Measurements from ENCODE around the gene RASIP1. TPM values are rescaled to one million over a fixed set of nuclear protein-coding genes. Genes with fewer than 3 reads are reported as not detected.

RASIP1 gene
- total RNA-seq, 3 donors from 2014 or later: 7.7 to 28.2 (median 10.7) TPM

DNA sequence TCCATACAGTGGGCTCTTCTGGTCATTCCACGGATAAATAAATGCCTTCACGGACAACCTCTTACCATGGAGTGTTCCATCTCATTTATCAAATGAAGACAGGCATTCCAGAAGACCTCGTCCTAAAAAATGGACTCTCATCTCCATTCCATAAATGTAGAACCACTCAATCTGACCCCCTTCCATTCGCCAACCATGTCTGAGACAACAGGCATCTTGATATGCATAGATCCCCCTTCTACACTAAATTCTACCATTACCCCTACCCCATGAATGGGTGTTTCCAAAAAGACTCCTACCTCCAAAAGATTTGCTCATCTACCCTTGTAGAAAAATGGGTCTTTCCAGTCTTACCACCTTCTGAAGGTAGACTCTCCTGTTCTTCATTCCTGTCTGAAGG, 9.0 kb downstream of the RASIP1 start:
- intact Hi-C loops (cut with DNase I; ENCODE audit: low total_unique reads): no loop called here
- TF ChIP-seq POLR2AphosphoS5 (IDR thresholded peaks at IDR 0.05) (no peak), POLR2A (IDR thresholded peaks at IDR 0.05) (no peak)
- TF ChIP-seq, protein P1, sequence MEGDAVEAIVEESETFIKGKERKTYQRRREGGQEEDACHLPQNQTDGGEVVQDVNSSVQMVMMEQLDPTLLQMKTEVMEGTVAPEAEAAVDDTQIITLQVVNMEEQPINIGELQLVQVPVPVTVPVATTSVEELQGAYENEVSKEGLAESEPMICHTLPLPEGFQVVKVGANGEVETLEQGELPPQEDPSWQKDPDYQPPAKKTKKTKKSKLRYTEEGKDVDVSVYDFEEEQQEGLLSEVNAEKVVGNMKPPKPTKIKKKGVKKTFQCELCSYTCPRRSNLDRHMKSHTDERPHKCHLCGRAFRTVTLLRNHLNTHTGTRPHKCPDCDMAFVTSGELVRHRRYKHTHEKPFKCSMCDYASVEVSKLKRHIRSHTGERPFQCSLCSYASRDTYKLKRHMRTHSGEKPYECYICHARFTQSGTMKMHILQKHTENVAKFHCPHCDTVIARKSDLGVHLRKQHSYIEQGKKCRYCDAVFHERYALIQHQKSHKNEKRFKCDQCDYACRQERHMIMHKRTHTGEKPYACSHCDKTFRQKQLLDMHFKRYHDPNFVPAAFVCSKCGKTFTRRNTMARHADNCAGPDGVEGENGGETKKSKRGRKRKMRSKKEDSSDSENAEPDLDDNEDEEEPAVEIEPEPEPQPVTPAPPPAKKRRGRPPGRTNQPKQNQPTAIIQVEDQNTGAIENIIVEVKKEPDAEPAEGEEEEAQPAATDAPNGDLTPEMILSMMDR (IDR thresholded peaks at IDR 0.05): no peak
- Histone ChIP-seq H3K4me1 (no peaks in the 10 kb centered on the region), H3K36me3 (no peaks in the 10 kb centered on the region), H3K27ac (no peak overlapping the region), H3K4me3 (no peak overlapping the region), H3K27me3 (no peaks in the 10 kb centered on the region), H3K9me3 (no peaks in the 10 kb centered on the region)
- DNase-seq (ENCODE audit: low spot score in 2 of 2): no peak

DNA sequence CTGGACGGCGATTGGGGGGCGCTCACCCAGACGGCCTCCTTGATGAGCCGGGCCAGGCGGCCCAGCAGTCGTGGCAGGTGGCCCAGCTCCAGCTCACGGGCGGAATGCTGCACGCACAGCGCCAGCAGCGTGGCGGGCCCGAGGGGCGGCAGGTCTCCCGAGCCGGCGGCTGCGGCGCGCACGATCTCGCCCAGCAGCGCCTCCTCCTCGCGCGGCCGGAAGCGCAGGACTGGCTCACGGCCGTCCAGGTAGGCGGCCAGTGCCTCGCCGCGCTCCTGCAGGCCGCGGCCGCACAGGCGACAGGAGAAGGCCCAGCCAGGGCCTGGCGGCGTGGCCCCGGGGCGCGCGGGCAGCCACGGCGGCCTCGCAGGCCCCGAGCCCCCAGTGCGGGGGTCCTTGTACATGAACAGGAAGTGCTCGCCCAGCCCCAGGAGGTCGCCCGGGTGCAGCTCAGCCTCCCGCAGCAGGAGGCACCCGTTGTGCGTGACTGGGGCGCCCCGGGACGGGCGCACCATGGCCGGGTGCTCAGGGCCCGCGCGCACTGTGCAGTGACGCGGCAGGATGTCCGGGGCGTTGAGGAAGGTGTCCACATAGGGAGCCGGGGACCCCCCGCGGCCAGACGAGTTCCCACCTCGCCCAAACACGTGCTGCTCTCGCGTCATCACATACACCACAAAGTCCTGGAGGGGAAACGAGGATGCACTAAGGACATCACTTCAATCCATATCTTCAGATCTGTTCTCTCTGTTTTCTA, 11.3 kb downstream of the RASIP1 start:
- TF ChIP-seq, protein P1 (IDR thresholded peaks at IDR 0.05): peak in 1 of 3 donors; percentile 13
- TF ChIP-seq POLR2AphosphoS5 (IDR thresholded peaks at IDR 0.05): no peak
- Histone ChIP-seq H3K27me3 (no peaks in the 10 kb centered on the region), H3K9me3 (no peaks in the 10 kb centered on the region), H3K27ac (peak overlapping the region; percentile 46 to 66), H3K4me3 (peak overlapping the region in 2 of 3 donors; percentile 49 to 61), H3K36me3 (no peaks in the 10 kb centered on the region), H3K4me1 (no peaks in the 10 kb centered on the region)
- intact Hi-C loops (cut with DNase I; ENCODE audit: low total_unique reads): no loop called here
- DNase-seq (ENCODE audit: low spot score in 2 of 2): no peak

DNA sequence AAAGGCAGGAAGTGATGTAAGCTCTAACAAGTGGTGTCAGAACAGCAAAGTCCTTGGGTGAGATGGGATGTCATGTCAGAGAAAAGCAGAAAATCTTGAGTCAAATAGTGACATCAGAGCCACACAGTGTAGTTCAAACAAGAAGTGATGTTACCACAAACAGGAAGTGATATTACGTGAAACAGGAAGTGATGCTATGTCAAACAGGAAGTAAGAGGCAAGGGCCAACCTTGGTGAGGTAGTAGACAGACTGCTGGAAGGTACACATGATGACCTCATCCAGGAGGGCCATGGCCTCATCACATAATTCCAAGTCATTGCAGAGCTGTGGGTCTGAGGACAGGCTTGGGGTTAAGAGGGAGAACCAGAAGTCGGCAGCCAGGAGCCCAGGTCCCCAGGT, 13.9 kb downstream of the RASIP1 start:
- no peaks in the 10 kb centered on the region for H3K27me3 ChIP-seq
- H3K9me3 ChIP-seq: no peaks in the 10 kb centered on the region
- peak overlapping the region in 1 of 2 donors; percentile 87 for H3K27ac ChIP-seq
- no peaks in the 10 kb centered on the region for H3K36me3 ChIP-seq
- no peak for DNase-seq (ENCODE audit: low spot score in 2 of 2)
- intact Hi-C loops (cut with DNase I; ENCODE audit: low total_unique reads): no loop called here
- no peaks in the 10 kb centered on the region for H3K4me1 ChIP-seq
- TF ChIP-seq, protein P1 (IDR thresholded peaks at IDR 0.05): no peak
- TF ChIP-seq POLR2AphosphoS5 (IDR thresholded peaks at IDR 0.05) (no peak), POLR2A (IDR thresholded peaks at IDR 0.05) (no peak)
- no peak overlapping the region for H3K4me3 ChIP-seq

DNA sequence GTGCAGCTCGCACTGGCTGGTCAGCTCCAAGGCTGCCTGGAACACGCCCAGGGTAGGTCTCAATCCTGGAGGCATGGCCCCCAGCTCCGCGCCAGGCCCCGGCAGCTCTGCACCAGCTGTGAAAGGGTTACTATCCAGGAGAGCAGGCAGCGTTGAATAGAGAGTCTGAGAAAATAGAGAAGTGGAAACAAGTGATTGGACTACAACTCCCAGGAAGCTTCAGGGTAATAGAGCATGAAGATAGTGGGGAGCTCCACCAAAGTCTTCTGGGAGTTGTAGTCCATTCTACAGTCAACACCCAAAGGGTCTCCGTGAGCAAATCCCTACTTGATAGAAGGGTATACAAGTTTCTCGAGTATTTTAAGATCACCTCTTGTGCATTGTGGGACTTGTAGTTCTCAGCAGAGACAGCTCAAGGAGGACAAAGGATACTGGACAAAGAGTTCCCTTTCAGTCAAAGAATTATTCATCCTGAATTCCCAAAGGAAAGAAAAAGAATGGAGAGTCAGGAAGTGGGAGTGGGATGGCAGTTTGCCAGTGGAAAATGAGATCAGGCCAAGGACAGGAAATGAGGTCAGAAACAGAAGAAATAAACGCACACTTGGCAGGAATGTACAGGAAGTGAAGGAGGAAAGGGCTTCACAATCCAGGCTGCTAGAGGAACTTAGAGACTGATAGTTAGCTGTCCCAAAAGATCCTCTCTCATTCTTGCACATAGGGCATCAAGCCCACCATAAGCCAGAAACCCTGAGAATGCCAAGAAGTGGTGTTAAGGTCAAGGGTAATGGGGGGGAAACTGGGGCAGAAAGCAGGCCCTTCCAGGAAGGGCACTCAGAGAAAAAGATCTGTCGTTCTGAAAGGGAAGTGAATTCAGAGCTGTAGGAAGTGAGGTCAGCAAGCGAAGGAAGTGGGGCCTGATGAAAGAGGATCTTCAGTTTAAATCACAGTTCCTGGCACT, 15.3 kb downstream of the RASIP1 start:
- intact Hi-C loops (cut with DNase I; ENCODE audit: low total_unique reads): no loop called here
- no peak for DNase-seq (ENCODE audit: low spot score in 2 of 2)

More for the DNA sequence above, 15.3 kb downstream of the RASIP1 start:
- Histone ChIP-seq H3K36me3 (no peaks in the 10 kb centered on the region), H3K27ac (peak overlapping the region; percentile 54 to 87), H3K4me1 (no peaks in the 10 kb centered on the region), H3K9me3 (no peaks in the 10 kb centered on the region), H3K4me3 (peak overlapping the region in 1 of 3 donors; percentile 6), H3K27me3 (no peaks in the 10 kb centered on the region)
- TF ChIP-seq POLR2AphosphoS5 (IDR thresholded peaks at IDR 0.05) (peak in 2 of 3 donors; percentile 22 to 39), POLR2A (IDR thresholded peaks at IDR 0.05) (no peak)
- TF ChIP-seq, protein P1 (IDR thresholded peaks at IDR 0.05): peak in 1 of 3 donors; percentile 12
